GM19324 (cell line): Measurements from ENCODE around the gene TLK2.
"Not testable (repeated sequence)": the region's sequence is repeated elsewhere in the genome, so short reads cannot be mapped to it uniquely, and the experiment has no call there.

Experiments
- ATAC-seq: cut with Tn5 transposase; IDR thresholded peaks from one replicate; pipeline ENCODE4 v1.9.1; 2021; ENCODE audit warnings: mild to moderate bottlenecking, moderate library complexity; ENCODE audit not compliant: unreplicated experiment, low FRiP score

TLK2 gene

DNA sequence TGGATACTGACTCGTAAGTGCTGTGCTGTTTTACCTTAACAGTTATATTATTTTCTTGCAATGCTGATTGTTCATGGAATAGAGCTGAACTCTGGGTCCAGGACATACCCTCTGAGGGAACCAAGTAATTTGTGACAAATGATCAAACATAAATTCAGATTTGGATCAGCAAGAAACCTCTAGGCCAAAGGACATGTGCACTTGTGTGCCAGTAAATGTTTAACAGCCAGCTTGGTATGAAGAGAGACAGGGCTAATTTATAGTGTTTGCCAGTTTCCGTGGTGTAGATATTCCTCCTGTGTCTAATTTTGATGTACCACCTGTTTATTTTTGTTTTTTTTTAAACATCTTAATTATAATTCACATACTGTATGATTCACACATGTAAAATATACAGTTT lies 118.0 kb downstream of the TLK2 start:
- no peak for ATAC-seq

DNA sequence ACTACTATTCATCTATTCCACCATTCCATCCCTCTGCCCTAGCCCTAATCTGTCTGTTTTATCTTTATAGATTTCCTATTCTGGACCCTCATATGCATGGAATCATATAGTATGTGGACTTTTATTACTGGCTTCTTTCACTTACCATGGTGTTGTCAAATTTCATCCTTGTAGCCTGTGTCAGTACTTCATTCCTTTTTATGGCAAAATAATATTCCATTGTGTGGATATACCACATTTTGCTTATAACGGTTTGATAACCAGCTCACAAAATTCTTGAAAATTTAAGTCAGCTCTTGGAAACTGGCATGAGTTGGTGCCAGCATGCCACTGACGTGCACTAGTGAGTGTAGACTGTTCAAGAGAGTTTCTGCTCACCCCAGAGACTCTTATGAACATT lies 118.5 kb downstream of the TLK2 start:
- ATAC-seq = no peak

DNA sequence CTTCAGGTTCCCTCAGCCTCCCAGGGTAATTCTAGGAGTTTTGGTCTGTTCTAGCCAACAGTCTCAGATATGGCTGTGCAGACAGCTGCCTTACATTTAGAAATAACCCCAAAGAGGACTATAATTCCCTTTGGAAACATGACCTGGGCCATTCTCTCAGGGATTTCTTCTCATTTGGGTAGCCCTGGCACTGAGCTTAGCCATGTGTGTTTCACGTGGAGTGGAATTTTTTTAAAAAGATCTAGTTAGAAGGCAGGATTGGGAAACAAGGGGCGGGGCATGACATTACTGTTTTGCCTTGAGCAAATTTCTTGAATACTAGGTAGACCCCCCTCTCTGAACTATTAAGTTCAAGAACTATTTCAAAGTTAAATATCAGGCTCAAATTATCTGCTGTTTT lies 119.3 kb downstream of the TLK2 start:
- no peak for ATAC-seq

DNA sequence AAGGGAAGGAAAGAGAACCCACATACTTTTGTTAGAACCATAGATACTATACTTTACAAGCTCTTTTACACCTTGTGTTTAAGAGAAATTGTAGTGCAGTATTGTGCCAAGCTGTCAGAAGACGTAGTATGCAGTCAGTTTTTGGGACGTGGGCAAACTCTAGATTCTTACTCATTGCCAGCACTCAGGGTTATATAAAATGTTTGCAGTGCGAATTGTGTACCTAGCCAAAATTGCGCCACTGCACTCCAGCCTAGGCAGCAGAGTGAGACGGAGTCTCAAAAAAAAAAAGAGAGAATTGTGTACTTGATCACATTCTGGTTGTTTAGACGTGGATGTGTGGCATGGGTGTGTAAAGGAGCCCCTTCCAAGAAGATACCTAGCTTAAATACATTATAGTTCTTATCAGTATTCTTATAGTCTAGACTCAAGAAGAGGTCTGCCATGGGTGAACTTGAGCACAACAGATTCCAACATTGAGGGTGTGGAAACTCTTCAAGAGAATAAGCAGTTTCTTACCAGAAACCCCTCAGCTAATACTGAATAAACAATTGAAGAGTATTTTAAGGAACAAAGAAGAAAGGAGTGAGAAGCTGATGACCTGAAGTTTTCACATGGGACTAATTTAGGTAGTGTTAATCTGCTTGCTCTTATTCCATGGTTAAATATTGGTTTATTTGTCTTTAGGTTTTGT lies 121.5 kb downstream of the TLK2 start:
- no peak for ATAC-seq

DNA sequence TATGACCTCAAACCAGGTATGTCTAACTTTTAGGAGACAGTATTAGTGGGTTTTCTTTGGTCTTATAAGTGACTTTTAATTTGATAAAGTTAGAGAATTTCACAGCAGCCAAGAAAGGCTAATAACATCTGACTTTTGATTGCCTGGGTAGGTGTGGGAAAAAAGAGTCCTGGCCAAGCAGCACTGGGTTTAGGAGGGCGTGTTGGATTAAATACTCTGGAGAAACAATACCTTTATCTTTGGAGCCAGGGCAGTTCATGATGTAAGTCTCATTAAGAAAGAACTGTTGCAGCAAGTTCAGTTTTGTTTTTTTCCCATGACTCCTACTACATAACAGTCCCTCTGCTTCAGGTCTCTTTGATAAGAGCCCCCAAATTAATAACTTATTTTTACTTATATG lies 122.2 kb downstream of the TLK2 start:
- no peak for ATAC-seq

DNA sequence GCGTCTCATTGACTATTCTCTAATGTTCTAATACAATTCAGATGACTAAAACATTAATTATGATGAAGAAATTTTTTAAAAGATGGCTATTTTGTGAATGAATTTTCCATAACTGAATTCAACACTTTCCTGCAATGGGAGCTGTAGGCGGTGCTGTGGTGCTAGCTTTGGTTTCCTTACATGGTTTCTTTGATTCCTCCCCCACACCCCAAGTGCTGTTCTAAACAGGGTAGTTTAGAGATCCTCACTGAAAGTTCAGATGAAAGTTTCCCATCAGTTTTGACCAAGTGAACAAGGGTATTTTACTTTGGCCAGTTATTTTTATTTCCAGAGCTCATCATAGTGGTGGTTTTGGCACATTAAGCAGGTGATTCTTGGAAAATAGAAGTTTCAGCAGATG lies 122.8 kb downstream of the TLK2 start:
- no peak for ATAC-seq

DNA sequence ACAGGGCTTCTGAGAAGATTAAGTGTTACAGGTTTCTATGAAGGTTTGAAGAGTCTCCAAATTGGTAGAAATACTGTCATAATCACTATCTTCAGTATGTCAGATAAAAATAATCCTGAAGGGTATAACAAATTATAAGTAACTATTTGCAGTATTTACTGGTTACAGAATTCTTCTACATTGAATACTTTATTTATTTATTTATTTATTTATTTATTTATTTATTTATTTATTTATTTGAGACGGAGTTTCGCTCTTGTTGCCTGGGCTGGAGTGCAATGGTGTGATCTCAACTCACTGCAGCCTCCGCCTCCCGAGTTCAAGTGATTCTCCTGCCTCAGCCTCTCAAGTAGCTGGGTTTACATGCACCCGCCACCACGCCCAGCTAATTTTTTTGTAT lies 125.2 kb downstream of the TLK2 start:
- not testable (repeated sequence) for ATAC-seq

DNA sequence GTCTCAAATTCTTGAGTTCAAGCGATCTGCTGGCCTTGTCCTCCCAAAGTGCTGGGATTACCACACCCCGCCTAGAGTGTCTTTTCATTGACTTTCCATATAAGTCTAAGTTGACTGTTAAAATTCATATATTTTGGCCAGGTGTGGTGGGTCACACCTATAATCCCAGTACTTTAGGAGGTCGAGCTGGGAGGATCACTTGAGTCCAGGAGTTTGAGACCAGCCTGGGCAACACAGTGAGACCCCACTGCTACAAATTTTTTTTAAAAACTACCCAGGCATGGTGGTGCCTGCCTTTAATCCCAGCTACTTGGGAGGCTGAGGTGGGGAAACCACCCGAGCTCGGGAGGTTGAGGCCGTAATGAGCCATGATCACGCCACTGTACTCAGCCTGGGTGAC lies 127.0 kb downstream of the TLK2 start:
- no peak for ATAC-seq

DNA sequence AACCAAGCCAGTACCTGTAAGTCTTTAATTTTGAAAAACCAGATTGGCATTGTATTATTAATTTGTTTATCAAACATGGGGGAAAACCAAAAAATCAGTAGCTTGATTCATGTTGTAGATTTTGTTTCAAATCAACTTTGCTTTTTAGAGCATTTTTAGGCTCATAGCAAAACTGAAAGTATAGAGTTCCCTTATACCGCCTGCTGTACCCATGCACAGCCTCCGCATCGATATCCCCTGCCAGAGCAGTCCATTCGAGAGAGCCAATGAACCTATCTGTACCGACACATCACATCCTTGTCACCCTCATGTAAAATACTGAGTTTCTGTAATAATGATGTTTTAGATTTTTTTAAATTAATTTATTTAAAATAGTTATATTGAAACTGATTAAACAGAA lies 132.7 kb downstream of the TLK2 start:
- ATAC-seq = no peak

DNA sequence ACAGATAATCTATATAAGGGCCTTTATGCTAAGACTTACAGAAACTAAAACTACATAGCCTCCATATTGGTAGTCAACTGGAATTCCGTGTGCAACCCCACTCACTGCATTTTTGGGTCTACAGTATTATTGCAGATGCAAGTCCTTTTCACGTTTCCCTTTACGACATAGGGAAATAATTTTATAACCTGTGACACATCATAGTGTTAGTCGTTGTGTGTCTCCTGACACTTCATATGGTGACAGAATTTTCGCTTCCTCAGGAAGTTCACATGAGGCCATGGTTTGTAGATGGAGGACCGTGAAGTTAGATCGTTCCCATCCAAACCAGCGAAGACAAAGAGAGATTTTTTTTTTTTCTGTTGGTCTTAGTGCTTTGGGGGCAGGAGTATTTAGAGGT lies 133.1 kb downstream of the TLK2 start:
- no peak for ATAC-seq

DNA sequence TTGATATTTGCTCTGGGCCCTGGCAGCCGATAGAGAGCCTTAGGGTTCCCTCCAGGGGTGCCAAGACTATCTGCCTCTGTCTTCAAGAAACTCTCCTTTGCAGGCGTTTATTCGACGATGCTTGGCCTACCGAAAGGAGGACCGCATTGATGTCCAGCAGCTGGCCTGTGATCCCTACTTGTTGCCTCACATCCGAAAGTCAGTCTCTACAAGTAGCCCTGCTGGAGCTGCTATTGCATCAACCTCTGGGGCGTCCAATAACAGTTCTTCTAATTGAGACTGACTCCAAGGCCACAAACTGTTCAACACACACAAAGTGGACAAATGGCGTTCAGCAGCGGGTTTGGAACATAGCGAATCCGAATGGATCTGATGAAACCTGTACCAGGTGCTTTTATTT lies 133.7 kb downstream of the TLK2 start:
- not testable (repeated sequence) for ATAC-seq

DNA sequence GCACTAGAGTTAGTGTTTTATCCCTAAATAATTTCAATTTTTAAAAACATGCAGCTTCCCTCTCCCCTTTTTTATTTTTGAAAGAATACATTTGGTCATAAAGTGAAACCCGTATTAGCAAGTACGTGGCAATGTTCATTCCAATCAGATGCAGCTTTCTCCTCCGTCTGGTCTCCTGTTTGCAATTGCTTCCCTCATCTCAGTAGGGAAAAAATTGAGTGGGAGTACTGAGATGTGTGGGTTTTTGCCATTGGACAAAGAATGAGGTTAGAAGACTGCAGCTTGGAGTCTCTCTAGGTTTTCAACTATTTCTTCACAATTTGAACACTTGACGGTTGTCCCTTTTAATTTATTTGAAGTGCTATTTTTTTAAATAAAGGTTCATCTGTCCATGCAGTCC lies 134.5 kb downstream of the TLK2 start:
- ATAC-seq = not testable (repeated sequence)

DNA sequence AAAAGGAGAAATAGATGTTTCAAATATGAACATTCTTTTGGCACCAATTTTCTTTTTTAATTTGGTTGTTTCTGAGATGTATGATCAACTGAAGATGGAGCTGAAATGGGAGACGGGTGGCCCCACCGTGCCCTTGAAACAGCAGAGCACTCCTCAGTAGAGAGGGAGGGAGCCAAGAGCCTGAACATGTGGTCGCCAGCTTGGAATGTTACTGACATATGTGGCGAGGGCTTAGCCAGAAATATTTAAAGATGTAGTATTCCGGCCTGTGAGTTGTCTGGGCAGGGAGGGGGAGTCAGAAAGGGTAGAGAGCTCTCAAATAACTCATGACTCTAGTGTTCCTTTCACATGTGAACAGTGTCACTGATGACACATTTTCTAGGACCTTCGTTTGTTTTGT lies 135.5 kb downstream of the TLK2 start:
- no peak for ATAC-seq

DNA sequence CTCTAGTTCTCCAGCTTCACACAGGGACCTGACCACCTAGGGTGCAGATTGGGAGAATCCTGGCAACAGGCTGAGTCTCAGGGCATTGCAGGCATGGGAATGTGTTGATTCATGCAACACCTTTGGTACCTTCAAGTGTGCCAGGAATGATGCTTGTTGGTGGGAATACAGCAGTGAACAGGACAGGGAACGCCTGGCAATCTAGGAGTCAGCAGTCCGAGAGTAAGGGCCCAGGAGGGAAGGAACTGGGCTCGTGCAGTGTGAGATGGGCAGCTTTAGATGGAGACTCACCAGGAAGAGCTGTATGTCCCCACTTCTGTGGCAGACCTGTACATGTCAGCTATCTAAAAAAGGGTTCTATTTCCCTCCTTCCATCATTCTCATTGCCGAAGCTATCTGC lies 136.9 kb downstream of the TLK2 start:
- ATAC-seq = no peak

DNA sequence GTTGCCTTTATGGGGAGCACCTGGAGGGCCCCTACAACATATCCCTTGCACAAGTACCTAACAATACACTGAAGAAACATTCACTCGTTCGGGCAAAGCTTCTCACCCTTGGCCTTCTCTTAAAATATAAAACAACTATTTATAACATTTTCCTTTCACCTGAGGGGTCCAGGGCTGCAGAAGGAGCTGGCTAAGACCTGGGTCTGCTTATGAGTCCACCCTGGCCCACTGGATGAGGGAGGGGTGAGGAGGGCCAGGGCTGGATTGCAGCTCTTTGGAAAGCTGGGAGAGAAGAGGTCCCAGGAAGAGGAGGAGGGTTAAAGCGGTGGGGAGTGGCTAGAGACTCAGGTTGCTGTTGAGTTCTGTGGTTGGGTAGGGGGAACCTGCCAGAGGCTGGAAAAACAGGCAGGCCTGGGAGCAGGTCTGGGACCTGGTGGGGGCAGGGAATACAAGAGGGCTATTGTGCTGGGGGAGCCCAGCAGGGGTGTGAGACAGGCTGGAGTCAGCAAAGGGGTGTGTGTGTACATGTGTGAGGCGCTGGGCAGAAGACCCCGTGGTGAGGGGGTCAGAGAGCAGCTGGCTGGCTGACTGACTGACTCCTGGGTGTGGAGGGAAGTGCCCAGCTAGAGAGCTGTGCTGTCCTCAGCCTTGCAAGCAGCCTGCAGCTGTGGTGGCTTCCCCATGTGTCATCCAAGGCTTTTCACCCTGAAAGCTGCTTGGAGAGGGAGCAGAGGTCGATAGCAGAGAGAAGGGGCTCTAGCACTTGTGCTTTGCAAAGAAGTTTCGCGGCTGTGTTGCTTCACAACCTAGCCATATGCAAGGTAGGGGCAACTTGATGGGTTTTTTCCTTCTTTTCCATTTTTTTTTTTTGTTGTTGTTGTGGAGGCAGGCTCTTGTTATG lies 138.6 kb downstream of the TLK2 start:
- ATAC-seq = no peak

DNA sequence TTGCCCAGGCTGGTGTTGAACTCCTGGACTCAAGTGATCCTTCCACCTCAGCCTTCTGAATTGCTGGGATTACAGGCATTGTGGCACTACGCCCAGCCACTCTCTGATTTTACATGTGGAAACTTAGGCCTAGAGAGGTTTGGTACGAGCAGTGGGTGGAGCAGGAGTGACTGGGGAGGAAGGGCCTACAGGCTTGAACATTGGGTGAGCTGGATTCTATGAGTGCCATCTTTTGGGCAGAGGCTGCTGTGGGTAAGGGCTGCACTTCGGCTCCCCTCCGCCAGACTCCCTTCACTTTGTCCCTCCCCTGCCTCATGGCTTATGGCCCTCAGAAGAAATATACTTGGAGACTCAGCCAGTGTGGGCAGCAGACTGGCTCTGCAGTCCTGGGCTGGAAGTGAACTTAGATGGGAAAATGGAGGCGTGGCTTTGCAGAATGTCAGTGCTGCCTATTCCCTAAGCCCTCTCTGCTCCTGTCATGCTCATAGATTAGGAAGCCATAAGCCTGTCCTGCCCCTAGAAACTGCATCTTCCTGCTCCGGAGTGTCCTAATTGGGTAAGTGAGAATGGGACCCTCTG lies 139.4 kb downstream of the TLK2 start:
- no peak for ATAC-seq

DNA sequence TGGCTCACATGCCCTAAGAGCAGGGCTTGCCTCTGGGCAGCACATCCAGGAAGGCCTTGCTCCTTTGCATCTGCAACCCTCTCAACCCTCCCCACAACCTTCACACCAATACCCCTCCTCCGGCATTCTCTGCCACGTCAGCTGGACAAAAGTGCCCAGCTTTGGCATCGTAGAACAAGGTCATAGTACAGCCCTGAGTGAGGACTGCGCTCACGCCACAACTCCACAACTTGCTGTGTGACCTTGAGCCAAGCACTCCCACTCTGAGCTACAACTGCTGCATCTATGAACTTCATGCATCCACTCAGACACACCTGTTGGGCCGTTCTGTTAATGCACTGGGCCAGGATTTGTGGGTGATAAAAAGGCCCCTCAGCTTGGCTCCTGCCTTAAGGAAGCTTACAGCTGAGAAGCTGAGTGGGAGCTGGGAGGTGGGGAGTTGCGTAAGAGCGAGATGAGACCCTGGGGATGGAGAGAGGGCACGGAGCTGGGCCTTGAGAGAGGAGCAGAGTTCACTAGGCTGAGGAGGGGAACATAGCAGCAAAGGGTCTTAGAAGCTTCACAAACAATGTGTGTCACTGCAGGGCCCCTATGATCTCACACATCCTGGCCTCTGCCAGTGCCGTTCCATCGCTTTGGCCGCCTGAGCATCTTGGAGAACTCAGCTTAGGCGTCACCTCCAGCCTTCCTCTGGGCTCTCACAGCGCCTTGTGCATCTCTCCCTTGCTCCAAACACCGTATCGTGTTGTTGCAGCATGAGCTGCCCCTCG lies 140.2 kb downstream of the TLK2 start:
- ATAC-seq = no peak

DNA sequence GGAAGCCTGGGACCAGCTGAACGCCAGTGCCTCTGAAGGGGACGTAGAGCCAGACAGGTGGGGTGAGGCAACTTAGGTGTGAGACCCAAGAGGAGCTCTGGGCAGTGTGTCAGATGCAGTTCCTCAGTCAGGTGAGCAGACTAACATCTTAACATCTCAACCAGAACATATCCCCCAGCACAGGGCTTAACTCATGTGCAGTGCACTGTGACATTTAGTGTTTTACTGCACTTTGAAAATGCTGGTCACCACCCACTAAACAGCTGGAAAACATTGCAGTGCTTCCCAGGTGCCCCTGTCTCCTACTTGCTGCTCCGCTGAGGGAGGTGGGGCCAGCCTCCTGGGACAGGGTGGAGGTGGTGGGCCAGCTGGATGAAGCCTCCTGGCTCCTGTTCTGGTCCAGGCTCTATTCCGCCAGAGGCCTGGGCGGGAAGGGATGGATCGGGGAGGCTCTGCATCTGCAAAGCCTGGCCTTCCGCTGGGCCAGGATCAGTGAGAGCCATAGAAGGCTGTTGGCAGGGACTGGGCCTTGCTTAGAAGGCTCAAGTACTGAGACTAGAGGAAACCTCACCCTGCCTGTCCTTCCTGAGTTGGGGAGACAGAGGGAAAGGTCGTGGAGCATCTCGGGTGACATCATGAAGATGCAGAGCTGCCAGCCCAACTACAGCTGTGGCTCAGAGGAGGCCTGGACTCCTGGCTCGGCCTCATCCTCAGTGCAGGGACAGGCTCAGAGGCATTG lies 141.0 kb downstream of the TLK2 start:
- ATAC-seq = no peak

DNA sequence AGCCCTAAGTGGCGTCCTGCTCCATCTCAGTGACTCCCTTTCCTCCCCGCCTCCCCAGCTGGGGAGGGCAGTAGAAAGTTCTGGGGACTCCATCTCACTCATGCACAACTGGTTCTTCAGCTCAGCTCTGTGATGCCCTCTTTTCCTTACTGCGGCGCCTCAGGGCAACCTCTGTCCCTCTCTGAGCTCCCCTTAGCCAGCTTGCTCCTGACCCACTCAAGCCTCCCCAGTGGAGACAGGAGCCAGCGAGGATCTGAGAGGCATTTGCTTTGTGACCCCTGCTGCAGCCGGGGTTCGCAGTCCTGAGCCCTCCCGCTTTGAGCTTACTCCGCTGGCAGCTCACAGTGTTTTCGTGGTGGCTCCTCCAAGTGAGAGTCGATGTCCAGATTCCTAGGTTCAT lies 142.6 kb downstream of the TLK2 start:
- ATAC-seq = no peak

DNA sequence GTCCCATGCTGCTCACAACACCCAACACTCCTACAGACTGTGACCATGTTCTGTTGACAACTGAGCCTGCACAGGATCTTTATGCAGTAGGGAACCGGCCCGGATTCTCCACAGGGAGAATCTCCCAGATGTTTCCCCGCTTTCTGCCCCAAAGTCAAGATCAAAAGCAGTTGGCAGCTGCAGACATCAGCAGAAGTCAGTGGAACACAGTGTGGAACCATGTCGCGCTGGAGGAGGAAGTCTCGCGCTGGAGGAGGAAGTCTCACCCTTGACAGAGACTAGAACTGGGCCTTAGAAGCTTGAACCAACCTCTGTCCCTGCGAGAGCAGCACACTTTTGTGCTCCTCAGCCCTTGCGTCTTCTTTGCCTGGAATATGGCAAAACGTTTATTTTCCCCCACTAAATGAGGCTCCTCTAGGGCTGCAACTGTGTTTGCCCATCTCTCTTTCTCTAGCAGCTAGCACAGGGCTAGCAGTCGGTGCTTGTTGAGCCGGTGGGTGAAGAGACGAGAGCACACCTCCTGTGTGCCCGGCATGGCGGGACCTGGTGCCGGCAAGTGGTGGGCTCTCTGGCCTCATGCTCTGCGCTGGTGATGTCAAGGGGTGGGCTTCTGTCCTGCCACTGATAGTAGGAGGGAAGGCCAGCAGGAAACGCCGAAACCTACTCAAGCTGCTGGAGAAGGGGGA lies 146.7 kb downstream of the TLK2 start:
- no peak for ATAC-seq
